Breast epithelium (tissue), 3 donors: ENCODE measurements around the gene LUM.

Experiments
- POLR2A ChIP-seq: fragments of 450-650 bp; IDR thresholded peaks from one replicate; pipeline ENCODE4 v1.6.1; 2016; ENCODE audit warnings: antibody characterized with exemption, mild to moderate bottlenecking, moderate library complexity
- POLR2AphosphoS5 ChIP-seq, 3 donors: sonication (generic); formaldehyde crosslinking; IDR thresholded peaks; one replicate each; pipeline ENCODE4 v1.6.1; 2017; ENCODE audit warnings: antibody characterized with exemption in 3 of 3

DNA sequence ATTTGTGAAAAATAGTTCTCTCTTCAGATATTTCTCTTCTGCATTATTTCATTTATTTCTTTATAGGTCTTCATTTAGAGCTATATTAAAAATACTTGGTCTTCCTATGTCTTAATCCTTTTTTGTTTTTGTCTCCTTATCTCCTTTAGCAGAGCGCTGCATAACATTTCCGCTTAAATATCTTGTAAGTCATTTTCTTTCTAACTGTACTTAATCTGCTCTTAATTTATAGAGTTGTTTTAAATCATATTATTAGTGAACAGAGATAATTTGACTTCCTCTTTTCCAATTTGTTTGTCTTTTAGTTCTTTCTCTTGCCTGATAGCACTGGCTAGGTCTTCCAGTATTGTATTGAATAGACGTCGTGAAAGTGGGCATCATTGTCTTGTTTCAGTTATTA is 18.0 kb downstream of the LUM start:
- TF ChIP-seq POLR2A (no peak), POLR2AphosphoS5 (IDR thresholded peaks at IDR 0.05) (no peak)
